ENCODE measurements around the gene HDAC9. TPM values are rescaled to one million over a fixed set of nuclear protein-coding genes. Genes with fewer than 3 reads are reported as not detected.

Gene HDAC9
- total RNA-seq, 4 donors from 2014 or later, result 3.4 to 7.2 (median 4.5) TPM

GRCh38 chr7:18638594-18639452 lies 143.3 kb downstream of the HDAC9 start:
- peaks cover 6% of the 10 kb centered on the region for H3K4me1 ChIP-seq
- no peak for DNase-seq (ENCODE audit: low spot score in 2 of 2)
- H3K27me3 ChIP-seq, result no peaks in the 10 kb centered on the region
- H3K9me3 ChIP-seq, result no peaks in the 10 kb centered on the region
- 53% methylated on average over 4 of the region's 4 CpGs for WGBS
- no peaks in the 10 kb centered on the region for H3K36me3 ChIP-seq
- H3K27ac ChIP-seq, result peak overlapping the region; percentile 77
- TF ChIP-seq EP300 (IDR thresholded peaks at IDR 0.05), result no peak
- peak in 2 of 3 donors; percentile 31 to 34 for TF ChIP-seq POLR2AphosphoS5 (IDR thresholded peaks at IDR 0.05)
- no peak for TF ChIP-seq POLR2A (IDR thresholded peaks at IDR 0.05)
- no peak overlapping the region for H3K4me3 ChIP-seq

DNA sequence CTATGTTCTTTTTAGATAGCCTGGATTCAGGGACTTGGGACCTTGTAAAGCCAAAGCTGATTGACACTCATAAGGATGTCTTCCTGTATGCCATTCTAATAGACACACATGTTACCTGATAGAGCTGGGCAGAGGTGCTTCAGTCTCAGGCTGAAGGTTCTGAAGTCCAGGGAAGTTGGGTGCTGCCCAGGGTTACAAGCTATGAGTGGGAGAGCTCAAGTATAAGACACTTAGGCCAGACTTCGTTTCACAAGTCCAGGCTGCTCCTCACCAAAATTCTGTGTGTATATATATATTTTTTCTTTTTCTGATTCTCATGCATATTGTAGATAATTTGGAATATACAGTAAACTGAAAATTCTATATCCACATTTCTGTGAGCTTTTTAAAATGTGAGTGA lies 144.2 kb downstream of the HDAC9 start:
- TF ChIP-seq POLR2AphosphoS5 (IDR thresholded peaks at IDR 0.05) (no peak), POLR2A (IDR thresholded peaks at IDR 0.05) (no peak), EP300 (IDR thresholded peaks at IDR 0.05) (no peak), CTCF (IDR thresholded peaks at IDR 0.05) (no peak)
- 71% methylated on average over 1 of the region's 1 CpG for WGBS
- Histone ChIP-seq H3K27ac (peak overlapping the region; percentile 77), H3K9me3 (no peaks in the 10 kb centered on the region), H3K4me1 (peaks cover 6% of the 10 kb centered on the region), H3K27me3 (no peaks in the 10 kb centered on the region), H3K4me3 (no peak overlapping the region), H3K36me3 (no peaks in the 10 kb centered on the region)
- no peak for DNase-seq (ENCODE audit: low spot score in 2 of 2)

DNA sequence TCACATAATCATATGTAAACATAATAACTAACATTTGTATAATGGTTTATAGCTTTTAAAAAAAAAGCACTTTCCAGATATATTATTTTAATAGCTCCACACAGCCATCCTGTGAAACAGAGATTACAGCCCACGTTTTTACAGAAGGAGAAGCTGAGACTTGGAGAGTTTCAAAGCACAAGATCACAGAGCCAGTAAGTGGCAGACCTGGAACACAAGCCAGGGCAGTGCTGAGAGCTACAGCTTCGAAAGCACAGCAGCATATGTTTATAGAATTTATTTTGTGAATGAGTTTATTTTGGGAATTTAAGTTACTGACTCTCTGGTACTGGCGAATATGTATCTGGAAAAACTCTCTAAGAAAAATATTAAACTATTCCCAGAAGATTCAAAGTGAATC lies 149.4 kb downstream of the HDAC9 start:
- Histone ChIP-seq H3K4me1 (no peaks in the 10 kb centered on the region), H3K4me3 (no peak overlapping the region), H3K27me3 (no peaks in the 10 kb centered on the region), H3K36me3 (no peaks in the 10 kb centered on the region), H3K9me3 (no peaks in the 10 kb centered on the region), H3K27ac (no peak overlapping the region)
- DNase-seq (ENCODE audit: low spot score in 2 of 2), result no peak
- TF ChIP-seq POLR2AphosphoS5 (IDR thresholded peaks at IDR 0.05) (no peak), POLR2A (IDR thresholded peaks at IDR 0.05) (no peak), EP300 (IDR thresholded peaks at IDR 0.05) (no peak)
- WGBS, result 39% methylated on average over 3 of the region's 3 CpGs

DNA sequence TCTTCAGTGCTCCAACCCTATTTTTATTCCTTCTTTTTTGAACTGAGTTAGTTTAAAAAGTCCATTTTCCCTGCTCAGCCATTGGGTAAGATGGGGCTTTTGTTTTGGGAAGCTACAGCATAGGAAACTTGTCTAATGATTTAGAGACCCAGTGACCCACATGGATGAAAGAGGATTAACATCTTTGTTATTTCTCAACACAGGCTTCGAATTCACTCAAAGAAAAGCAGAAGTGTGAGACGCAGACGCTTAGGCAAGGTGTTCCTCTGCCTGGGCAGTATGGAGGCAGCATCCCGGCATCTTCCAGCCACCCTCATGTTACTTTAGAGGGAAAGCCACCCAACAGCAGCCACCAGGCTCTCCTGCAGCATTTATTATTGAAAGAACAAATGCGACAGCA lies 152.0 kb downstream of the HDAC9 start:
- DNase-seq (ENCODE audit: low spot score in 2 of 2), result no peak
- no peak overlapping the region for H3K4me3 ChIP-seq
- no peak overlapping the region for H3K27ac ChIP-seq
- H3K4me1 ChIP-seq, result no peaks in the 10 kb centered on the region
- H3K27me3 ChIP-seq, result no peaks in the 10 kb centered on the region
- TF ChIP-seq CTCF (IDR thresholded peaks at IDR 0.05) (no peak), EP300 (IDR thresholded peaks at IDR 0.05) (no peak), POLR2AphosphoS5 (IDR thresholded peaks at IDR 0.05) (no peak), POLR2A (IDR thresholded peaks at IDR 0.05) (no peak)
- 87% methylated on average over 5 of the region's 5 CpGs for WGBS
- no peaks in the 10 kb centered on the region for H3K9me3 ChIP-seq
- no peaks in the 10 kb centered on the region for H3K36me3 ChIP-seq

GRCh38 chr7:18648849-18649758 lies 153.6 kb downstream of the HDAC9 start:
- DNase-seq (ENCODE audit: low spot score in 2 of 2), result no peak
- no peak for TF ChIP-seq CTCF (IDR thresholded peaks at IDR 0.05)
- TF ChIP-seq POLR2A (IDR thresholded peaks at IDR 0.05), result no peak
- TF ChIP-seq EP300 (IDR thresholded peaks at IDR 0.05), result no peak
- TF ChIP-seq POLR2AphosphoS5 (IDR thresholded peaks at IDR 0.05), result no peak
- 96% methylated on average over 9 of the region's 9 CpGs for WGBS
- no peaks in the 10 kb centered on the region for H3K4me1 ChIP-seq
- no peaks in the 10 kb centered on the region for H3K36me3 ChIP-seq
- H3K27me3 ChIP-seq, result no peaks in the 10 kb centered on the region
- no peaks in the 10 kb centered on the region for H3K9me3 ChIP-seq
- H3K4me3 ChIP-seq, result no peak overlapping the region
- no peak overlapping the region for H3K27ac ChIP-seq
